Activated CD4-positive, alpha-beta T cell treated with anti-CD3 and anti-CD28 coated beads, Interleukin-10, Interleukin-2, amounts not matched to agents 100 ng/mL and 50 ng/mL, durations not matched to agents 16 hours and 8 hours (primary cell): ENCODE data around the gene ZNF664.

Source experiments
- DNase-seq: peaks from one replicate; pipeline ENCODE4 v3.0.0-alpha.2; 2020

The ZNF664 gene

DNA sequence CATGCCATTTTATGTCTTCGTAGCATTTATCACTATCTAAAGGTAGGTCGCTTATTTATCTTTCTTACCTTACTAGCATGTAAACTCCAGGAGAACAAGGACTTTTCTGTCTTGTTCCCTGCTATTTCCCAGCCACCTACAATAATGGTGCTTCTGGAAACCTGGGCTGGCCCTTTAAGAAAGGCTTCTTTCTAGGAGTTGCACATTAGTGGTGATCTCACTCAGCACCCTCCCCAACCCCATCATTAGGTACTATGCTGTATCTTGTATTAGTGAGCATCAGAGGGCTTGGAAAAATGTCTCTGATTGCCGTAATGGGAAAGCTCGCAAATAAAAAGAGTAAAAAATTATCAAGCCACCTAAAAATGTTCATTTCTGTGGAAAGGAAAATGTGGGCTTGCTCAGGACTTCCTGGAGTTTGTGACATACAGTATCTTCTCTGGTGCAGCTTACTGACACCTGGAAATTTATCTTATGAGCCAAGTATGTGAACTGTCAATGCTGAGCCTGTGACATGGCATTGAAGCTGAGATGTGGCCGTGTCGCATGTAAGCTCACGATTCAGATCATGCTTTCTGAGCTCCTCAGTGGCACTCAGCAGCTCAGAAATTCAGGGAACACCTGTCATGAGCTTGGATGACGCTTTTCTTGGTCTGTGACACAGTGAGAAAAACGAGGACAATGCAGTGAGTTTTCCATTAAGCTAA is 12.8 kb upstream of the ZNF664 start:
- DNase-seq = no peak

DNA sequence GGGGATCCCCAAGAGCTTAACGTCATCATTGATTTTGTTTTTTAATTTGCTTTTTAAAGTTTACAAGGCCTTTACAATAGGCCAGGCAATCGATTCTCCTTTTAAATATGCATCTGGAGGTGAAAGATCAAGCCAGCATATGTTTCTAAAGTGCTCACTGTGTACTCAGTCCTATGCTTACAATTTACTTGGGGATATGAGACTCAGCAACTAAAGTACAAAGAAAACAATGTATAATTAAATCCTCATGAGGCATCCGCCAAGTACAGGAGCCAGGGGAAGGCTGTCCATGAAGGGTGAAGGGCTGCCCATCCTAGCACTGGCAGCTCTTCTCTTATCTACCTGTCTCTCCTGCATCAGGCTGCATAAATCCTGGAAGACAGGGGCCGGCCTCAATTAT is 12.2 kb upstream of the ZNF664 start:
- DNase-seq = no peak

DNA sequence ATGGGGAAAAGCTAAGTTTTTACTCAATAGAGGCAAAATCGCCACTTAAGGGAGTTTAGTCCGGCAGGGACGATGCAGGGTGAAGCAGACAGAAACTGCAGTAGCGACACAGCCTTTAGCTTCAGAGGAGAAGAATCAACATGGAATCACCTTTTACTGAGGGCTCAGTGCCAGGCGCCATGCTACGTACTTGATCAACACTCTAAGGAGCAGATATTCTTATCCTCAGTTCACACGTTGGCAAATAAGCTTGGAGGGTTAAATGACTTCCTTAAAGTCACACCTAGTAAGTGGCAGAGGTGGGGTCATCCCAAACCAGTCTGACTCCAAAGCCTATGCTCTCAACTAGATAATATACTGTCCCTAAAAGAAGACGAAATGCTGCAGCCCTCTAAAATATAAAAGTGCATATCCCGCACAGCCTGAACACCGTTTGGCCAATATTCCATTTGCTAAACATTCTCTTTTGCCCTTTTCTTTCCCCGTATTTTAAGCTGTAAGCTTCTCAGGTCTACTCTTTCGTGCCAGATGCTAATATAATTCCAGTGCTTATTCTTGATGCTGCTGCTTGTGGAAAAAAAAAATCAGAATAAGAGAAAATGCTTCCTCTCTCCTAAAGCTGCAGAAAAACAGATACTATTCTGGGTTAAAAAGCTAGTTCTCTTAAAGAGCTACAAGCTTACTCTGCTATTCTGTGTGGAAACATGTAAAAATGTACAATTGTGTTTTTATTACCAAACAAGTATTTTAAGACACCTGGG is 11.2 kb upstream of the ZNF664 start:
- DNase-seq = no peak

DNA sequence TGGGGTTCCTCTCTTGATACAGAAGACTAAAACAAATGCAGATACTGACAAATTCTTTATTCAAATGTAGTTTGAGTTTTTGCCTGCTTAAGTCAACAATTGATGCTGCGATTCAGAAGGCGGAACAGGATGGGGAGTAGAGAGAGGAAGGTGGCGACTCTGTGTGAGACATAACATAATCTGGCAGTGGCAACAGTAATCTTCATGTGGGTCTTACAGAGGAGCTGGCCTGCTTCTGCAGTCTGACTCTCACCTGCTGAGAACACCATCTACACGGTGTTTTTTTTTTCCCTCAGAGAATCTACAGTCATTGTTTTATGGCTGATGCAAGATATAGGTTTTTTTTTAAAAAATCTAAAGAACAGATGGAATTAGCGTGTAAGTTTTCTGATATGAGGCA is 10.5 kb upstream of the ZNF664 start:
- DNase-seq = no peak

DNA sequence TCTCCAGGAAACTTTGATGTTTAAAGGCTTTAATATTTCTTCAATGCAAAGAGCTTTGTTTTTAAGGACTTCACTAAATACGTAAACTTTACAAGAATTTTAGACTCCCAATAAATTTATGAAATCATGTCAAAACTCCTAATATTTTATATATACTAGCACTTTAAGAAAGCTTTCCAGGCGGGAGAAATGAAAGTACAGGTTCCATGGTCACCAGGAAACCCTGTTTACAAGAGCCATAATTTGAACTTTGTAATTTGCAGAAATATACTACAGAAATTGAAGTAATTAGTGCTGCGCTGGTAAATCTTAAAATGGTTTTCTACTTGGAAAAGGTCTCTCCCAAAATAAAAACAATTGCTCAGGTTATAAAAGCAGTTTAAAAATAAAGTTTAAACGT is 9.2 kb upstream of the ZNF664 start:
- no peak for DNase-seq

DNA sequence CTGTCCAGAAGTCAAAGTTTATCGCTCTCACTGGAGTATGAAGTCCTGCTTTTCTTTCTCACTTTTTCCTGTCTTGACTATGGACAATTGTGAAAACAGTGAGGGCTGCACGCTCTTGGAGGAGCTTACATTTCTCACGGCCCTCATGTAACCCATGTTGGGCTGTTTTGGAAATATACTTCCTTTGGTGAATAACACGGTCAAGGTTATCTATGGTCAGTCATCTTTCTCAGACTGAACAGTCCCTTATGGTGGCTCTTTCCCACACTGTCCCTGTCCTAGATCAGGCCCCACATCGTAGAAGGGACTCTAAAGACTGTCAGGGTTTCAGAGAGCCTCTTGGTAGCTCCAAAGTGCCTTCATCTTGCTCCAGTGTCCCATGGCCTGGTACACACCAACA is 7.6 kb upstream of the ZNF664 start:
- no peak for DNase-seq

DNA sequence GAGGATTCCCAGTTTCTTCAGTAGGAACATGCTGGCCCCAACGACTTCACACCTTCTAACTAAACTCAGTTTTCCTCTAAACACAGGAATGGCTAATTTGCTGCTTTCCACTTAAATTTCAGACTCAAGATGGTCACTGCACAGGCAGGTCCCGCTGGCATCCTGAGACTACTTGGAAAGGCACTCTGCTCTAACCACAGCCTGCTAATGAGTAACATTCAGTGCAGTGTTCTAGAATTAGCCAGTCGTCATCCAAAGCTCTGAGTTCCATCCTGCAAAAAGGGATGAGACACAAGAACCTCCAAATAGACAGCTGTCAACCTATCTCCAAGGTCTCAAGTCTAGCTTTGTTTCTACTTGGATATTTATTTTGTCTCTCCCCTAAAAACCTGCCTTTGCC is 6.4 kb upstream of the ZNF664 start:
- DNase-seq = no peak

DNA sequence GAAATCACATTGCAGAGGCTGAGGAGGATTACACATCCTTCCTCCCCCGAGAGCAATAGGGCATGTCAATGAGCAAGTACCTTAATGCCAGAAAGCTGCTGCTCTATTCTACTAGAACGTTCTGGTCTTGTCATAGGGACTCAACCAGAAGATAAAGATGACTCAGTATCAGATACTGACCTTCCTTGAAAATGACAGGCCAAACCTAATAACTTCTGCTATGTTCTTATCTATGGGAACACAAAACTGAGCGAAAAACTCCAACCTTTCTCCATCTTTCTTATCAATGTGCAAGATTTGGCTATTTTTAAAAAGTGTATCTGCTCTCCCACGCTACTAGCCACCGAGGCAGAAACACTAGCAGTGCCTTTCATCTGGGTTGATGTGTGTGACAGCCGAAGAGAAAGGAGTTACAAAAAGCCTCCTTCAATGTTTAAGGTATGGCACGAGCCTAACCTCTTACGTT is 5.9 kb upstream of the ZNF664 start:
- DNase-seq = no peak

DNA sequence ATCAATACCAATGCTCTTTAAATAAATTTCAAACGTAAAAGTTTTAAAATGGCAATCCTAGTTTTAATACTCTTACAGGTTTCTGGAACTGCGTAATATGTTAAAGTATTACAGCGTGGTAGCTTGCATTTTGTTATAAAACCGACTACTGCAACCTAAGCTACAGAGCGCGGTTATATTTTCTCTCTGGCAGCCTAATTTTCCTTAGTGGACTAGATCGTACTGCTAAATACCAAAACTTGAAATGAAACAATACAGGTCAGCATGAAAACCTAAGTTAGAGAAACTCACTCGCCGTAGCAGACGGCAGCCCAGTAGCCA is 1.6 kb upstream of the ZNF664 start:
- no peak for DNase-seq

DNA sequence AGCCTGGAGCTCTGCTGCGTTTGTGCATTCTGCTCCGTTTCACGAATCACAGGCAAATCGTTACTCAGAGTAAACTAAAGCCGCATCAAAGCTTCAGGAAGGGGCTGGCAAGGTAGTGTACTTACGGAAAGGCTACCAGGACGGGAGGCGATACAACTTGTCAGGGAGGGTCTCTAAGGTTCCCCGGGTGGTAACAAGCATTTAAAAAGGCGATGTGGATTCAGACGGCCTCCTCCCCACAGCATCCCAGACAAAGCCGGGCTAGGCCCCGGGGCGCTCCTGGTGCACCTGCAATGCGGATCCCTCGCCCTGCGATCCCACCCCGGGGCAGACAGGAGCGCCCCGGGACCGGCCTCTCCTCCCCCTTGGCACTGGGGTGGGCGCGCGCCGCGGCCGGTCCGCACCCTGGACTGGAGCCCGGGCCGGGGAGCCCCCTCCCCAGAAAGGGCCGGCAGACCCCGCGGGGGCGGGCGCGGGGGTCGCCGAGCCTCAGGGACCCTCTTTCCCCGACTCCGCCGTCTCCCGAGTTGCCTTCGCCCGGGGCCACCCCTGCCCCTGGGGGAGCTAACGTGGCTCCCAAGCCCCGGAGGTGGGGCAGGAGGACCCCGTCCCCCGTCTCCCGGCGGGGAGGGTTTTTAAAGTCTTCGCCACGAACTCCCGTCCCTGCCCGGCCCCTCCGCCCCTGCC is 1.1 kb upstream of the ZNF664 start:
- DNase-seq = peak; percentile 49

DNA sequence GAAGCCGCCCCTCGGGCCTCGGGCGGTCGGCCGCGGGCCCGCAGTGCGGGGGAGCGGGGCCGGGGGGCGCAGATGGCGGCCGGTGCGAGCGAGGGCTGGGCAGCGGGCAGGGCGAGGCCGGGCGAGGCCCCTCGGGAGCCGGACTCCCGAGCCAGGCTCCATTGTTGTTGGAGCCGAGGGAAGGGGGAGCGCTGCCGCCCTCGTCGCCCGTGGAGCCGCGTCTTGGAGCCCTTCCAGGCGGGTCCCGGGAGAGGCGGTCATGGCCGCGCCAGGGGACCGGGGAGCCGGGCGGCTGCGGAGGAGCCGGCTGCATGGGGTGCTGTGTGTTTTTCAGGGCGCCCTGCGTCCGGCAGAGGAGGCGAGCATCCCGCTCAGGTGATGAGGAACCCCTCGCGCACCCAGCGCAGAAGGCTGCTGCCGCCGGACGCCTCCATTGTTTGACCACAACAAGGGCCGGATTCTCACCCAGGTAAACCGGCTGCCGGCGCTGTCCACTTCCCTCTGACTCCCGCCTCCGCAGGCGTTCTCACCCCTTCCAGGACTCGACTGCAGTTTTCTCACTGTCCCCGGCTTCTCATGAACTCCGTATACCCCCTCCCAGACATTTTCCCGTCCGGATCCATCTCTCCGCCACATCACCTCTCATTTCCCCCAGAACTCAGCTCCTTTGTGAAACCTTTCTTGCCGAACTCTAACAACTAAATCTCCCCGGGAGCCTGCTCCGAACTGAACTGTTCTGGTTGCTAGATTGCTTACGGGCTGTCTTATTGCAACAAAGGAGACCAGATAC is 732 bp downstream of the ZNF664 start:
- peak; percentile 28 for DNase-seq

DNA sequence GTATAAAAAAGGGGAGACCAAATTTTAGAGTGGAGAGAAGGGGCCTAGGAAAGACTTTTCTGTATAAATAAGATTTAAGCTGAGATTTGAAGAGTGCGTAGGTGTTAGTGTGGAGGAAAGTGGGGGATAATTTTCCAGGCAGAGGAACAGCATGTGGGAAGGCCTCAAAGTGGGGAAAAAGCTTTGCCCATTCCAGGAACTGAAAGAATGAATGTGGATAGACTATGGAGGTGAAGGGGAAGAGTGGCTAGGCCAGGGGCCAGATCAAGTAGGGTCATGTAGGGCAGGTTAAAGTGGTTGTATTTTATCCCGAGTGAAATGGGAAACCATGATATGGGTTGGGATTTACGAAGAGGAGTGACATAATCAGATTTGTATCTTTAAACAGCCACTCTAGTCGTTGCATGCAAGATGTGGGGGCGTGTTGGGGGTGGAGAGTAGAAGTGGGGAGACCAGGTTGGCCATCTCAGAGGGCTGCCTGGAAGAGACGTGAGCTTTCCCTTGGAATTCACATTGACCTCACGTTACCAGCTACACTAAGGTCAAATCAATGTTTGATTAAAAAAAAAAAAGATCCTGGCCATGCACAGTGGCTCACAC is 3.3 kb downstream of the ZNF664 start:
- no peak for DNase-seq

DNA sequence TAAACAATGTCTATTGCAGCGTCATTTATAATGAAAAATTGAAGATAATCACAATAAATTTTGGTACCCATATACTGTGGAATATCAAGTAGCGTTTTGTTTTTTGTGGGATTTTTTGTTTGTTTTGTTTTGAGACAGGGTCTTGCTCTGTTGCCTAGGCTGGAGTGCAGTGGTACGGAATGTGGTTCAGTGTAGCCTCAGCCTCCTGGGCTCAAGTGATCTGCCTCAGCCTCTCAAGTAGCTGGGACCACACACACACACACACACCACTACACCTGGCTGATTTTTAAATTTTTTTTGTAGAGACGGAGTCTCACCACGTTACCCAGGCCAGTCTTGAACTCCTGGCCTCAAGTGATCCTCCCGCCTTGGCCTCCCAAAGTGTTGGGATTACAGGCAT is 6.6 kb downstream of the ZNF664 start:
- no peak for DNase-seq

DNA sequence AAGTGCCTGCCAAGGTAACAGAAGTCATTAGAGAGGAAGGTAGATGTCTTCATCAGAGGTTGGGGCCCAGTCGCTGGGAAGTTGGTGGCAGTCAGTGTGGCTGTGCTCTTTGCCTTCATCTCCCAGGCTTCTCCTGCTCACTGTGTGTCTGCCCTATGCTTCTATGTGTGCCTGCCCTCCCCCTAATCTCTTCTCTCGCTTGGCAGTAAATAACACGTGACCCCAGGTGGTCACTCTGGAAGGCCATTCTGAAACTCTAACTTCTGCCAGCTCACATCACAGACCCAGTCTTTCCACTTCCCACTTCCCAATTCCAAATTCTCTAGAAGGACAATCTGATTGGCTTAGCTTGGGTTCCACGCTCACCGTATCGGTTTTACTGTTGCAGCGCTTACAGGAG is 9.3 kb downstream of the ZNF664 start:
- no peak for DNase-seq

DNA sequence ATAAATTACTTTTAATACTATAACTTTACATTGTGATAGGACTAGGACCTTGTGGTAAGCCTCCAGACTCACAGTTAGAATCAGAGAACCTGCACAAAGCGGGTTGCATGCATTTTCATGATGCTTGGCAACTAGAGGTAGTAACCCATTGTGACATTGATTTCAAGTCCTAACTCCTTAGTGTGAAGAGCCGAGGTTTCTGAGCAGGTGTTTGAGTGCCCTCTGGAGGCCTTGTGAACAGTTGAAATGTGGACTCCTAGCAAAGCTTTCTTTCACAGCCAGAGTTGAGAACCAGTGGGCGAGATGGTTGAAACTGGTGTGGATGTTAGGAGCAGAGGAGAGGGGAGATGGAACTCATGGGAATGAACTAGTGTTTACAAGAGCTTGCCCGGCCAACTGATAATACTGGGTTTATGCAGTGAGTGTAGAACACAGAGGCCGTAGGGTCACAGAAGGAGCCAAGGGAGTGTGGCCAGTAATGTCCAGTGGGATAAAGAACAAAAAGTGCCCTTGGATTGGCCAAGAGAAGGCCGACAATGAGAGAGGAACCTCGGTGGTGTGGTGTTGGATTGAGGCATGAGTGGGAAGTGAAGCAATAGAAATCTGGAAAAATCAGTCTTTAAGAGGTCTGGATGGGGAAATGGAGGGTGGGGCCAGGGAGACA is 10.9 kb downstream of the ZNF664 start:
- peak; percentile 55 for DNase-seq

DNA sequence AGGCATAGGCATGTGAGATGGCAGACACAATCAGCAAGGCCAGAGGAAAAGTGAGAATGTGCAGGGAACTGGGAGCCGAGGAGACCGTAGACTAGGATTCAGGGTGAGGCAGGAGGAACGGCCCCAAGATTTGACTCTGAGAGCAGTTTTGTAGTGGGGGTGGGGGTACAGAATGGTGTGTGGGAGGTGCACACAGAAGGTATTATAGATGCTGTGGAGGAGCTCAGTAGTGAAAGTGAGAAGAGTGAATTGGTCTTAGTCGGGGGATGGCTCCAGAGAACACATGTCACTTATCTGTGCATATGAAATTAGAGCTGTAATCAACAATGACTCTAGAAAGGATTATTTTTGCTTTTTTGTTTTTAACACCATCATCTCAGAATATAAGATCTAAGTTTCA is 11.9 kb downstream of the ZNF664 start:
- DNase-seq = no peak

DNA sequence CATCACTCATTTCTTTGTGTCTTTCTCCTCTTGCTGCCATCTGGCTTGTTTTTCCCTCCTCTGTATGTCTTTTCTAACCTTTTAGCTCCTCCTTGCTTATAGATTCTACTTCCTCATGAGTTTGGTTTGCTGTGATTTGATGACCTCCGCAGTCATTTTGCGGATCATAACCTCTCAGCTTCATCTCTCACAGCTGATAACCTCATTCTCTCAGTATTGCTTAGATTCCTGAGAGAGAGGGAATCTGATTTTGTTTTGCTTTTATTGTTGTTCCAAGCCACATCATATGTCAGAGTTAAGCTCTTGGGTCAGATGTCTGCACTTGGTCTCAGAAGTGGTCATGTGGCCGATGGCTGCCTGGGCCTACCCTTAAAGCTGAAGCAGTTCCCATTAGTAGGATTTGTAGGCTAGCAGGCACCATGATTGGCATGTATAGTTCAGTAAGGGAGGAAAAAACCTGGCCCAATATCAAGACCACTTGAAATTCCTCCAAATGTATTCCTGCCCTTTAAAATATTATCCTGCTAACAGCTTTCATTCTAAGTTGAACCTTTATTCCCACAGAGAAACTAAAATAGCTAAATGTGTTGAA is 13.5 kb downstream of the ZNF664 start:
- DNase-seq = no peak

DNA sequence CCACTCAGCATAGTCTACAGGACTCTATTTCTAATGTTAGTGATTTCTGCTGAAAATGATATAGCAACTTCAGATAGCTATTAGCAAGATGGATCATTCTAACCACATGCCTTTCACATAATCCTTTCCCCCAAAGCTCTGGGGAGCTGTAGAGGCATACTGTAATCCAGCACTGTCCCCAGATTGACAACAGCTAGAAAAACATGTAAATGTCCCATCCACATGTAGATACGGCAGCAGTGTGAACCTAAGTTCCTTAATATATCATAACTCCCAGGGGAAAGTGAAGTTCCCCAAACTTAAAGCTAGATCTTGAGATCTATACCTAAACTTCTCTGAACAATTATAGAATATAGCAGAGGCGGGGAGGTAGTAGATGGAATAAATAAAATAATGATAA is 14.0 kb downstream of the ZNF664 start:
- DNase-seq = no peak

DNA sequence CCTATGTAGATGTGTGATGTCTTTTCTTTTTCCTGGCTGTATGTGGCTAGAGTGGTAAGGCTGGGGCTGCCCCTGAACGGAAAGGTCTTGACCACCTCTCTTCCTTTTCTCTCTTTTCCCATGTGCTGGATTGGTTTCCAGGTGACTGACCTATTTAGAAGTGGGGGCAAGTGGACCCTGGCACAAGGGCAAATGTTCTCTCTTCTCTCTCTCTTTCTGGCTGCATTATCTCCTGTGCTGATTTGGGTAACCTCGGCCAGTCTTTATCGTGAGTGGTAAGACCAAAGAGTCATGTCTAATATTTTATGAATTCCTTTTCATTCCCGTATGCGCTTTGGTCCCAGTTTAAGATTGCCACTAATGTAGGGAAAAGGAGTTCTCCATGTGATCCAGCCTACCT is 16.2 kb downstream of the ZNF664 start:
- DNase-seq = no peak

DNA sequence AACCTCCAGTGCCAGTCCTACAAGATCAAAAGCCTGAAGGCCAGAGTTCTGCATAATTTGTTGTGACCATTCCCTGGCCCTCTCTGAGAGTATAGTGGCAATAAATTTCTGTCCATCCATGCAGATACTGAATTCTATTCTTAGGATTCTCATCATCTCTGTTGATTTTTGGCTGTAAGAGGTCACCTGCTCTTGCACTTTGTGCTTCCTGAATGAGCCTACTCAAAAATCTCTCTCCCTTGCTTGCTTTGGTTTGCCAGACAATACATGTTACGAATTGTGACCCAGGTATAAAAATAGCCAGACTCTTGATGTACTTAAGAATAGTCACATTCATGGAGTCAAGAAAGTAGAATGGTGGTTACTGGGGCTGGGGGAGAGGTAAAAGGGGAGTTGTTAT is 16.7 kb downstream of the ZNF664 start:
- no peak for DNase-seq

DNA sequence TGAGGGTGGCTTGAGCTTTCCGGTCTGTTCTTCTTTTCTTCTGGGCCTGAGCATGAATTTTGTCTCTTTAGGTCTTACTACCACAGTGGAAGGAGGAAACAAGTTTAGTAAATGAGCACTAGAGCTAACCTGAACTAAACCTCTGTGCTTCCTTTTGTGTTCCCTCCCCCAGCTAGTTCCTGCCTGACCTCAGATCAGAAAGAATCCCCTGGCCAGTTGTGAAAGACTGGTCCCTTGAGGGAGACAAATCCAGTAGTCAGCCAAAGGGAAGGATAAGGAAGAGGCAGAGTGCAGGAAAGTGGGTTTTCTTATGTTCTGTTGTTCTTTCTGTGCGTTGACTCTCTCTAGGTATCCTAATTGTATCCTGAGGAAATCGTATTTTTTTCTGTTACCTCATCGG is 17.5 kb downstream of the ZNF664 start:
- no peak for DNase-seq

DNA sequence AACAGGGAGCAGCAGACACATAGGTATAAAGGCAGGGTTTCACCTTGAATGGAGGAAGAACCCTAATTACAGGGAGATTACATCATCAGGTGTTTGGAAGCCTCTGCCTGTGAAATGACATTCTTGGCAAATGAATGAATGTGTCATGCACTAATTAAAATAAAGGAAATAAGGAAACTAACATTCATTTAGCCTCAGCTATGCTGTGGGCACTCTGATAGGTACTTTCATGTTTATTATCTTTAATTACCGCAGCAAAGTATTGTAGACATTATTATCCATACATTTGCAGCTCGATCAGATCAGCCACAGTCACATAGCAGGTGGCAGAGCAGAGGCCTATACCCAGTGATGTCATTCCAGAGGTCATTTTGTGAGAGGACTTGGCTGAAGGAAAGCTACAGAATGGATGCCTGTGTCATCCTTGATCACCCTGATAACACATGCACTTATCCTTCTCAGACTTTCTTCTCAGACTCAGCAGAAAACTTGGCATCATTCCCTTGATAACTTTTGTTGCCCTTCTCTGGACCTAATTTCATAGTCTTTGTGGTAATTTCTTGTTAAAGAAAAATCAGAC is 18.4 kb downstream of the ZNF664 start:
- no peak for DNase-seq
